ENCODE data around the gene BAIAP2. TPM values are rescaled to one million over a fixed set of nuclear protein-coding genes. Genes with fewer than 3 reads are reported as not detected.

The BAIAP2 gene
- total and polyA plus RNA-seq, 2 of the 13 experiments (the other 11 are each of a cell fraction or from before 2014, with no cell fraction given) = 22.5 to 24.0 TPM

DNA sequence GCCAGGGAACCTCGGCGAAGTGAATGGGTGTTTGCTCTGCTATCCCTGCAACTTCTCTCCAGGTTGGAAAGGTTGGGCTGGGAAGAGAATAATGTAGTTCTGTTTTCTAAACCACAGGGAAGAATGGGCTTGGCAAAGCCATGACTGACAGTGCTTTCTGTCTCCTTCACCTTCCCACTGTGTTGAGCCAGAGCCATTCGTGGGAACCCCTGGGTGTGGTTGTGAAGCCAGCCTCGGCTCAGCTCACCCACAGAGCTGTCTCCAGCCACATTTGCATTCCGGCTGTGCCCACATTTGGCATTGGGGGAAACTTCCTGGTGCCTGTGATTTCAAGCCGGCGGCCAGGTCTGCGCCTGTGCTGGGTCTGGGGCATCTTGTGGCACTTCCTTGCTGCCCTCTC, 39.9 kb downstream of the BAIAP2 start:
- WGBS (ENCODE audit: low lambda C conversion rate) = 92% methylated on average over 8 of the region's 8 CpGs
- POLR2A ChIA-PET = no interaction called here
- H3K4me2 ChIP-seq (ENCODE audit: low read depth, low read length) = no peak overlapping the region
- H4K20me1 ChIP-seq (ENCODE audit: insufficient read depth, low read length) = no peaks in the 10 kb centered on the region
- DNase-seq (ENCODE audit: low spot score) (no peak), ATAC-seq (no peak), FAIRE-seq (no peak)
- H3K27me3 ChIP-seq (ENCODE audit: control insufficient read depth in 1 of 2, insufficient read depth in 2 of 2, low read length in 2 of 2) = no peaks in the 10 kb centered on the region
- H3K79me2 ChIP-seq (ENCODE audit: insufficient read depth, low read length) = no peaks in the 10 kb centered on the region
- no peak overlapping the region for H3K4me3 ChIP-seq (replicated peaks in 1 of 3; ENCODE audit: insufficient read depth in 1 of 3, low read depth in 2 of 3, low read length in 3 of 3)
- no peak overlapping the region for H3K9ac ChIP-seq (ENCODE audit: insufficient read depth, low read depth, low read length)
- no peak overlapping the region for H3K27ac ChIP-seq (ENCODE audit: extremely low read length, insufficient read depth, low read length)
- CTCF ChIA-PET (ENCODE audit: low intra/inter-chr PET ratio, low total read pairs) = no interaction called here
- peaks cover 15% of the 10 kb centered on the region for H3K4me1 ChIP-seq (ENCODE audit: insufficient read depth, low read length)
- H3K9me3 ChIP-seq (ENCODE audit: low read length) = no peaks in the 10 kb centered on the region
- H3K36me3 ChIP-seq (replicated peaks in 1 of 2; ENCODE audit: control insufficient read depth in 1 of 2, insufficient read depth in 2 of 2, low read length in 2 of 2) = peaks cover 5 to 20% of the 10 kb centered on the region in 2 experiments; a peak in 4 of 5 replicates
- BruUV-seq (replicated peaks) = no TSS peak
- no peak overlapping the region for H2AFZ ChIP-seq (ENCODE audit: low read length)
- intact Hi-C loops (cut with micrococcal nuclease; ENCODE audit: unreplicated experiment) (no loop called here), in situ Hi-C loops (cut with HindIII; ENCODE audit: extremely low pct_ligation_motif_present, low pct_unique_long_range_greater_than_20kb) (no loop called here)
- TF ChIP-seq ZNF784 (CRISPR knock-in tag; IDR thresholded peaks at IDR 0.05; ENCODE audit: borderline replicate concordance) = no peak
- no peak for TF ChIP-seq ZKSCAN1 (IDR thresholded peaks at IDR 0.05; ENCODE audit: low read length)
- TF ChIP-seq, protein P1, sequence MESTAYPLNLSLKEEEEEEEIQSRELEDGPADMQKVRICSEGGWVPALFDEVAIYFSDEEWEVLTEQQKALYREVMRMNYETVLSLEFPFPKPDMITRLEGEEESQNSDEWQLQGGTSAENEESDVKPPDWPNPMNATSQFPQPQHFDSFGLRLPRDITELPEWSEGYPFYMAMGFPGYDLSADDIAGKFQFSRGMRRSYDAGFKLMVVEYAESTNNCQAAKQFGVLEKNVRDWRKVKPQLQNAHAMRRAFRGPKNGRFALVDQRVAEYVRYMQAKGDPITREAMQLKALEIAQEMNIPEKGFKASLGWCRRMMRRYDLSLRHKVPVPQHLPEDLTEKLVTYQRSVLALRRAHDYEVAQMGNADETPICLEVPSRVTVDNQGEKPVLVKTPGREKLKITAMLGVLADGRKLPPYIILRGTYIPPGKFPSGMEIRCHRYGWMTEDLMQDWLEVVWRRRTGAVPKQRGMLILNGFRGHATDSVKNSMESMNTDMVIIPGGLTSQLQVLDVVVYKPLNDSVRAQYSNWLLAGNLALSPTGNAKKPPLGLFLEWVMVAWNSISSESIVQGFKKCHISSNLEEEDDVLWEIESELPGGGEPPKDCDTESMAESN (CRISPR knock-in tag; conservative IDR thresholded peaks at IDR 0.05) = no peak
- TF ChIP-seq EZH2 (conservative IDR thresholded peaks at IDR 0.05; ENCODE audit: low read depth, low read length) = no peak
- TF ChIP-seq GATAD1 (CRISPR knock-in tag; IDR thresholded peaks at IDR 0.05) = no peak
- TF ChIP-seq, protein P2, sequence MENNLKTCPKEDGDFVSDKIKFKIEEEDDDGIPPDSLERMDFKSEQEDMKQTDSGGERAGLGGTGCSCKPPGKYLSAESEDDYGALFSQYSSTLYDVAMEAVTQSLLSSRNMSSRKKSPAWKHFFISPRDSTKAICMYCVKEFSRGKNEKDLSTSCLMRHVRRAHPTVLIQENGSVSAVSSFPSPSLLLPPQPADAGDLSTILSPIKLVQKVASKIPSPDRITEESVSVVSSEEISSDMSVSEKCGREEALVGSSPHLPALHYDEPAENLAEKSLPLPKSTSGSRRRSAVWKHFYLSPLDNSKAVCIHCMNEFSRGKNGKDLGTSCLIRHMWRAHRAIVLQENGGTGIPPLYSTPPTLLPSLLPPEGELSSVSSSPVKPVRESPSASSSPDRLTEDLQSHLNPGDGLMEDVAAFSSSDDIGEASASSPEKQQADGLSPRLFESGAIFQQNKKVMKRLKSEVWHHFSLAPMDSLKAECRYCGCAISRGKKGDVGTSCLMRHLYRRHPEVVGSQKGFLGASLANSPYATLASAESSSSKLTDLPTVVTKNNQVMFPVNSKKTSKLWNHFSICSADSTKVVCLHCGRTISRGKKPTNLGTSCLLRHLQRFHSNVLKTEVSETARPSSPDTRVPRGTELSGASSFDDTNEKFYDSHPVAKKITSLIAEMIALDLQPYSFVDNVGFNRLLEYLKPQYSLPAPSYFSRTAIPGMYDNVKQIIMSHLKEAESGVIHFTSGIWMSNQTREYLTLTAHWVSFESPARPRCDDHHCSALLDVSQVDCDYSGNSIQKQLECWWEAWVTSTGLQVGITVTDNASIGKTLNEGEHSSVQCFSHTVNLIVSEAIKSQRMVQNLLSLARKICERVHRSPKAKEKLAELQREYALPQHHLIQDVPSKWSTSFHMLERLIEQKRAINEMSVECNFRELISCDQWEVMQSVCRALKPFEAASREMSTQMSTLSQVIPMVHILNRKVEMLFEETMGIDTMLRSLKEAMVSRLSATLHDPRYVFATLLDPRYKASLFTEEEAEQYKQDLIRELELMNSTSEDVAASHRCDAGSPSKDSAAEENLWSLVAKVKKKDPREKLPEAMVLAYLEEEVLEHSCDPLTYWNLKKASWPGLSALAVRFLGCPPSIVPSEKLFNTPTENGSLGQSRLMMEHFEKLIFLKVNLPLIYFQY (CRISPR knock-in tag; IDR thresholded peaks at IDR 0.05; ENCODE audit: borderline replicate concordance) = no peak
- no peak for TF ChIP-seq ZNF570 (CRISPR knock-in tag; IDR thresholded peaks at IDR 0.05; ENCODE audit: borderline replicate concordance)
- no peak for TF ChIP-seq ZBTB33 (CRISPR knock-in tag; IDR thresholded peaks at IDR 0.05)
- no peak for TF ChIP-seq MAF1 (CRISPR knock-in tag; IDR thresholded peaks at IDR 0.05; ENCODE audit: borderline replicate concordance)
- TF ChIP-seq ASH2L (IDR thresholded peaks at IDR 0.05; ENCODE audit: insufficient read length, low read depth, low read length) = no peak
- no peak for TF ChIP-seq CBFB (CRISPR knock-in tag; IDR thresholded peaks at IDR 0.05)
- no peak for TF ChIP-seq ZNF501 (CRISPR knock-in tag; IDR thresholded peaks at IDR 0.05)
